ENCODE results near the gene PSD2.

DNA sequence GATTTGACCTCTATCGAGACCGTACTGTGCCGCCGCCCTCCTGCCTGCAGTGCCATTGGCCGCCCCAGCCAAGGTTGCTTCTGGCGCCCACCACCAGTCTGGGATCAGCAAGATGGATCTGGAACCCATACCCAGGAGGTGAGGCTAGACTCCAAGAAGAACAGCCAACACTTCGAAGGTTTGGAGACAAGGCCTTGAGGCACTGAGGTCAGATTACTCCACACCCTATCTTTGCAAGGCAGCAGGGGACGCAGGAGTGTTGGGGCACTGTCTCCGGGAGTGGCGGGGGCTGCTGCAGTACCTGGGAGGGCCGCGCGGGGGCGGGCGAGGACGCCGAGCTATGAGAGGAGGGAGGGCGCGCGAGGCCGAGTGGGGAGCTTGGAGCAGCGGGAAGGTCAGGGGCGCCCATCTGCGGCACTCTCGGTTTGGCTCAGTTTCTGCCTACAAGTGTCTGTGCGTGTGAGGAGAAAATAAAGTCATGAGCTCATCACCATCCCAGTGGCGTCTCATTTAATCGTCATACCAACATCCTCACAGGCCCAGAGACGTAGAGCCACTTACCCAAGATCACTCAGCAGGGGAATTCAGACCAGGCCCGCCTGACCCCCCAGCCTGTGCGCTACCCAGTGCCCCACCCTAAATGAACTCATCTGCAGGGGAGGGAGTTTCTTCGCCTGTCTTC lies 20.5 kb upstream of the PSD2 start:
- TF ChIP-seq EZH2 (IDR thresholded peaks at IDR 0.05) (no peak), POLR2AphosphoS5 (IDR thresholded peaks at IDR 0.05; ENCODE audit: borderline replicate concordance, low read depth, low read length) (no peak), FOXP2 (optimal IDR thresholded peaks at IDR 0.05; ENCODE audit: control extremely low read depth, extremely low read length, insufficient read depth) (no peak)

All from SK-N-MC (cell line).